HG03139 (cell line): ENCODE data around the gene GH1.
"Not testable (repeated sequence)": the region's sequence is repeated elsewhere in the genome, so short reads cannot be mapped to it uniquely, and the experiment has no call there.

Source experiments
- ATAC-seq: cut with Tn5 transposase; IDR thresholded peaks from one replicate; pipeline ENCODE4 v1.9.1; 2021; ENCODE audit not compliant: unreplicated experiment

GH1 gene

GRCh38 chr17:63901971-63902370 is 16.7 kb downstream of the GH1 start:
- not testable (repeated sequence) for ATAC-seq

GRCh38 chr17:63898899-63899798 is 19.5 kb downstream of the GH1 start:
- ATAC-seq = not testable (repeated sequence)

GRCh38 chr17:63896524-63897354 is 21.9 kb downstream of the GH1 start, which contains the start of gene CSH1:
Gene CSH1 (minus strand): TSS chr17:63896574. CDS start chr17:63896511, 63 bp downstream.
- not testable (repeated sequence) for ATAC-seq

- not testable (repeated sequence) for ATAC-seq
Observed at GRCh38 chr17:63894821-63895220, 23.8 kb downstream of the GH1 start.

GRCh38 chr17:63894021-63894420 is 24.6 kb downstream of the GH1 start:
- ATAC-seq = not testable (repeated sequence)

GRCh38 chr17:63892316-63893037 is 26.2 kb downstream of the GH1 start:
- ATAC-seq = not testable (repeated sequence)

GRCh38 chr17:63889026-63889848 is 29.4 kb downstream of the GH1 start:
- not testable (repeated sequence) for ATAC-seq

- not testable (repeated sequence) for ATAC-seq
Observed at GRCh38 chr17:63885119-63885518, 33.5 kb downstream of the GH1 start.

- not testable (repeated sequence) for ATAC-seq
Observed at GRCh38 chr17:63882626-63883126, 36.0 kb downstream of the GH1 start.

GRCh38 chr17:63881935-63882601 is 36.6 kb downstream of the GH1 start, which contains the start of gene GH2:
Gene GH2 (minus strand): TSS chr17:63881944. CDS start chr17:63881801, 143 bp downstream.
- no peak for ATAC-seq

- not testable (repeated sequence) for ATAC-seq
Observed at GRCh38 chr17:63881337-63881736, 37.3 kb downstream of the GH1 start.

GRCh38 chr17:63880706-63881105 is 37.9 kb downstream of the GH1 start:
- no peak for ATAC-seq

GRCh38 chr17:63878413-63878812 is 40.2 kb downstream of the GH1 start:
- not testable (repeated sequence) for ATAC-seq

- ATAC-seq = not testable (repeated sequence)
Observed at GRCh38 chr17:63874693-63875092, 43.9 kb downstream of the GH1 start.

GRCh38 chr17:63874061-63874626 is 44.5 kb downstream of the GH1 start:
- ATAC-seq = not testable (repeated sequence)

- ATAC-seq = not testable (repeated sequence)
Observed at GRCh38 chr17:63873577-63873976, 45.1 kb downstream of the GH1 start, which contains the start of gene CSH2. Gene CSH2 (minus strand): TSS chr17:63873677. CDS start chr17:63873614, 63 bp downstream.

- not testable (repeated sequence) for ATAC-seq
Observed at GRCh38 chr17:63871646-63872365, 46.8 kb downstream of the GH1 start.

GRCh38 chr17:63870292-63870665 is 48.4 kb downstream of the GH1 start:
- ATAC-seq = not testable (repeated sequence)
